Activated CD4-positive, alpha-beta T cell treated with anti-CD3 and anti-CD28 coated beads, Interleukin-2, amount 50 U/mL, for 1 hour (primary cell): ENCODE data around the gene DDX4.
"Not testable (repeated sequence)": the region's sequence is repeated elsewhere in the genome, so short reads cannot be mapped to it uniquely, and the experiment has no call there.

Experiments
- DNase-seq: peaks from one replicate; pipeline ENCODE4 v3.0.0-alpha.2; 2020

DDX4 gene

DNA sequence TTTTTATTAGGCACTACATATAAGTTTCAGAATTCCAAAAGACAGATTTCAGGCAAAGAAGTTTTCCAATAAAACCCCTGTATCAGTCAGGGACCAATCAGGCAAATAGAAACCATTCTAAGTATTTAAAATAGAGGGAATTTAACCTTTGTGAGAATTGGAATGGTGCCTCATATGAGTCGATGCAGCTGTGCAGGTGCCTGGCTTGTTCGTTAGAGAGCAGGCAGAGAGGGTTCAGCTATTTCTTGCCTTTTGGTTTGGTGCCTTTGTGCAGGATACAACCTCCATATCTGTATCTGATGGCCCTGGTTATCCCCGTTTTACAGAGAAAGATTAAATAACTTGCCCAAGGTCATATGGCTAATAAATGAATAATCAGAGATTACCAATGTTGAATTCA lies 6.0 kb upstream of the DDX4 start:
- no peak for DNase-seq

- no peak for DNase-seq
Measured at GRCh38 chr5:55732585-55732984, 5.3 kb upstream of the DDX4 start.

DNA sequence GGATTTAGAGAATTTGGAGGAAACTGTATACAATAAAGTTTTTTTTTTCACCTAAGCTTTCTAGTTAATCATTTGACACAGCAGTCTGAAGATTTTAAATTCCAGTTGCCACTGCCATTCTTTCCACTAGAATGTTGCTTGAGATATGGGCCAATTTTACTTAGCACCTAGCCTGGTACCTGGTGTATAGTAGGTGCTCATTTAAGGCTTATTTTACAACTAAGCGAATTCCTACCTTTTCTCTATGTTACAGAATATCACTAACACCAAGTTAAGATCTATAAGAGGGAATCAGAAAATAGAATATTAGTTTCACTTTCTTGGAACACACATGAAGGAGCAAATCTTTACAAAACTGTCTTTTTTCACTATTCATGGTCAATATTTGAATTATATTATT lies 3.2 kb upstream of the DDX4 start:
- no peak for DNase-seq

- DNase-seq, result no peak
Measured at GRCh38 chr5:55742778-55743177, 4.9 kb downstream of the DDX4 start.

GRCh38 chr5:55747778-55748318 lies 10.0 kb downstream of the DDX4 start:
- no peak for DNase-seq

GRCh38 chr5:55749387-55749786 lies 11.5 kb downstream of the DDX4 start:
- DNase-seq, result no peak

- no peak for DNase-seq
Measured at GRCh38 chr5:55750063-55750462, 12.2 kb downstream of the DDX4 start.

- no peak for DNase-seq
Measured at GRCh38 chr5:55750499-55750898, 12.6 kb downstream of the DDX4 start.

DNA sequence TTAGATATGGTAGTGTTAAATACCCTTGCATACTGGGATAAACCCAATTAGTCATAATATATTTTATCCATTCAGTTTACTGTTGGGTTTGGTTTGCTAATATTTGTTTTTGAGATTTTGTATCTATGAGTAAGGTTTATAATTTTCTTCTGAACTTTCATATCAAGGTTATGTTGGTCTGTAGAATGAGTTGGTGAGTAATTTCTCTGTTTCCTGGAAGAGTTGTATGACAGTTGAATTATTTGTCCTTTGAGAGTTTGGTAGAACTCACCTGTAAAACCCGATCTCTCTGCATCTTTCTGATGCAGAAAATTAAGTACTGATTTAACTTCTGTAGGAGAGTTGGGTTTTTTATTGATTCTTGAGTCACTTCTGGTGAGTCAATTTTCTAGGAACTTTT lies 20.4 kb downstream of the DDX4 start:
- DNase-seq, result no peak

DNA sequence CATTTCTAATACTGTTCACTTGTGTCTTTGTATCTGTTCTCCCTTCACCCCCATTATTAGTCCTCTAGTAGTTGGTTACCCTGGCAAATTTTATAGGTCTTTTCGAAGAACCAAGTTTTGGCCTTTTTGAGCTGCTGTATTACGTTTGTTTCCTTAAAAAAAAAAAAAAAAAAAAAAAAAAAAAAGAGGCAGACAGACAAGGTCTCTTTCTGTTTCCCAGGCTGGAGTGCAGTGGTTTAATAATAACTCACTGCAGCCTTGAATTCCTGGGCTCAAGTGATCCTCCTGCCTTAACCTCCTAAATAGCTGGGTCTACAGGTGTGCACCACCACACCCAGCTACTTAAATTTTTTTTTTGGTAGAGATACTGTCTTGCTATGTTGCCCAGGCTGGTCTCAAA lies 20.9 kb downstream of the DDX4 start:
- DNase-seq, result no peak

GRCh38 chr5:55761721-55762120 lies 23.9 kb downstream of the DDX4 start:
- not testable (repeated sequence) for DNase-seq

- no peak for DNase-seq
Measured at GRCh38 chr5:55763746-55764420, 26.0 kb downstream of the DDX4 start.

DNA sequence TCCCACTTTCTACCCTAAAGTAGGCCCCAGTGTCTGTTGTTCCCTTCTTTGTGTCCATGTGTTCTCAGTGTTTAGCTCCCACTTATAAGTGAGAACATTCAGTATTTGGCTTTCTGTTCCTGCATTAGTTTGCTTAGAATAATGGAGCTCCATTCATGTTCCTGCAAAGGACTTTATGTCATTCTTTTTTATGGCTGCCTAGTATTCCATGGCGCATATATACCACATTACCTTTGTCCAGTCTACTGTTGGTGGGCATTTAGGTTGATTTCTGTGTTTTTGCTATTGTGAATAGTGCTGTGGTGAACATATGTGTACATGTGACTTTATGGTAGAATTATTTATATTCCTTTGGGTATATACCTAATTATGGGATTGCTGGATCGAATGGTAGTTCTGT lies 30.4 kb downstream of the DDX4 start:
- DNase-seq, result no peak

- no peak for DNase-seq
Measured at GRCh38 chr5:55771175-55771655, 33.4 kb downstream of the DDX4 start.

DNA sequence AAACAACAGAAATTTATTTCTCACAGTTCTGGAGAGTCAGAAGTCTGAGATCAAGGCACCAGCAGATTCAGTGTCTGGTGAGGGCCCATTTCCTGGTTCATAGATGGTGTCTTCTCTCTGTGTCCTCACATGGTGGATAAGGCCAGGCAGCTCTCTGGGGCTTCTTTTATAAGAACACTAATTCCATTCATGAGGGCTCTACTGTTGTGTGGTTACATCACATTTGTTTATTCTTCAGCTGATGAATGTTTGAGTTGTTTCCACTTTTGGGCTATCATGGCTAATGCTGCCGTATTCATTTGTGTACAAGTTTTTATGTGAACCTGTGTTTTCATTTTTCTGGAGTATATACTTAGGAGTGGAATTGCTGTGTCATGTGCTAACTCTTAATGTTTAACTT lies 35.2 kb downstream of the DDX4 start:
- no peak for DNase-seq

GRCh38 chr5:55777332-55777731 lies 39.5 kb downstream of the DDX4 start:
- DNase-seq, result no peak

- no peak for DNase-seq
Measured at GRCh38 chr5:55800924-55801323, 63.1 kb downstream of the DDX4 start.

- DNase-seq, result peak; percentile 7
Measured at GRCh38 chr5:55808814-55809213, 71.0 kb downstream of the DDX4 start.

DNA sequence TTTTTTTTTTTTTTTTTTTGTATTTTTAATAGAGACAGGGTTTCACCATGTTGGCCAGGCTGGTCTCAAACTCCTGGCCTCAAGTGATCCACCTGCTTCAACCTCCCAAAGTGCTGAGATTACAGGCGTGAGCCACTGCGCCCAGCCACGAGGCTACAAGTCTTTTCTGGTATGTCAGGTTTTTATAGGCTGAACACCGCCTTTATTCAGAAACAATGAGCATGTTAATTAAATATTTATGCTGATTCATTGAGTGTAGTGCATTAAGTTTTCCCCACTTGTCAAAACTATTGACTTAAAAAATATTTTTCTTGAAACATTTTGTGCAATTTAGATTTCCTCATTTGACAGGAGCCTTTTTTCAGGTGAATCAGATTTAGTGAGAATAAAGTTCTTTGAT lies 78.1 kb downstream of the DDX4 start:
- not testable (repeated sequence) for DNase-seq

GRCh38 chr5:55816342-55816741 lies 78.5 kb downstream of the DDX4 start:
- no peak for DNase-seq

GRCh38 chr5:55817030-55817429 lies 79.2 kb downstream of the DDX4 start:
- DNase-seq, result no peak

GRCh38 chr5:55820488-55820887 lies 82.6 kb downstream of the DDX4 start:
- no peak for DNase-seq

- DNase-seq, result no peak
Measured at GRCh38 chr5:55821731-55822512, 84.1 kb downstream of the DDX4 start.

DNA sequence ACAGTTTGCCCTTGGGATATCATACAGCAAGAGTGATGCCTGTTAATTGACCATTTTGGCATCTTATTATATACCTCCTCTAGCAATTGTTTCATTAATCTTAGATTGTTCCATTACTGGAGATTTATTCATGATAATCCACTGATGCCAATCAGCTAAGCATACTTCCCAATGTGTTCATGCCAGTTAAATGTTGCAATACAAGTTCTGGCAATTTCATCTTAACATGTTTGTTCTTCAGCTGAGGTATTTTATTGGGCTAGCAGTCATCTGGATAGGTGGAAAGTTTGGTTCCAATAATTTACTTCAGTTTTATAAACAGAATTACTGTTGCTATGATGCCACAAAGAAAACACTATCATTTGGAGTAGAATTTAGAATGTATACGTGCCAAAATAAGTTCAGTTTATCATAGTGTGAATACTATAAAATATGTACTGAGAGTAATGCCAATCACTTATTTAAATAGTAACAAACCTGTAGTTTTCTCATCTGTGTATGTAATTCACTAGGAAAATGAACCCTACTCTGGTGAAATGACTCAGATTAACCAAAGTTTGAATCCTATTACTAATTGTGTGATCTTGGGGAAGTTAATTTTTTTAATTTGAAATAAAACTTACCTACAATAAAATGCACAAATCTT lies 85.4 kb downstream of the DDX4 start:
- DNase-seq, result no peak
